HAP-1 (cell line): ENCODE data around the gene KLC4.

ENCODE experiments used
- DNase-seq, 2 experiments: peaks; one replicate each; pipeline ENCODE4 v3.0.0-alpha.2; 2016 to 2020; ENCODE audit warnings: low spot score in 2 of 2
- H3K27me3 ChIP-seq: fragments of 250-450 bp; sonication (Bioruptor Pico); 2 replicates; pipeline ENCODE4 v1.5.1; 2020; ENCODE audit warnings: low read depth, mild to moderate bottlenecking, moderate library complexity
- H3K36me3 ChIP-seq: fragments of 250-450 bp; sonication (Bioruptor Pico); replicated peaks from 2 replicates; pipeline ENCODE4 v1.5.1; 2020; ENCODE audit warnings: mild to moderate bottlenecking
- H3K4me1 ChIP-seq: fragments of 250-450 bp; sonication (Bioruptor Pico); 2 replicates; pipeline ENCODE4 v1.5.1; 2020; ENCODE audit warnings: mild to moderate bottlenecking
- H3K4me3 ChIP-seq: fragments of 250-450 bp; sonication (Bioruptor Pico); 2 replicates; pipeline ENCODE4 v1.5.1; 2020; ENCODE audit warnings: mild to moderate bottlenecking, moderate library complexity
- H3K9me3 ChIP-seq: fragments of 250-450 bp; sonication (Bioruptor Pico); 2 replicates; pipeline ENCODE4 v1.5.1; 2020; ENCODE audit warnings: mild to moderate bottlenecking, moderate library complexity
- in situ Hi-C: fragments of 300-500 bp; cut with MboI; formaldehyde crosslinking; loops from 3 replicates; pipeline ENCODE4 v1.14.3; 2020; ENCODE audit warnings: low sequenced_read_pairs, inconsistent platforms, mixed read lengths

KLC4 gene

DNA sequence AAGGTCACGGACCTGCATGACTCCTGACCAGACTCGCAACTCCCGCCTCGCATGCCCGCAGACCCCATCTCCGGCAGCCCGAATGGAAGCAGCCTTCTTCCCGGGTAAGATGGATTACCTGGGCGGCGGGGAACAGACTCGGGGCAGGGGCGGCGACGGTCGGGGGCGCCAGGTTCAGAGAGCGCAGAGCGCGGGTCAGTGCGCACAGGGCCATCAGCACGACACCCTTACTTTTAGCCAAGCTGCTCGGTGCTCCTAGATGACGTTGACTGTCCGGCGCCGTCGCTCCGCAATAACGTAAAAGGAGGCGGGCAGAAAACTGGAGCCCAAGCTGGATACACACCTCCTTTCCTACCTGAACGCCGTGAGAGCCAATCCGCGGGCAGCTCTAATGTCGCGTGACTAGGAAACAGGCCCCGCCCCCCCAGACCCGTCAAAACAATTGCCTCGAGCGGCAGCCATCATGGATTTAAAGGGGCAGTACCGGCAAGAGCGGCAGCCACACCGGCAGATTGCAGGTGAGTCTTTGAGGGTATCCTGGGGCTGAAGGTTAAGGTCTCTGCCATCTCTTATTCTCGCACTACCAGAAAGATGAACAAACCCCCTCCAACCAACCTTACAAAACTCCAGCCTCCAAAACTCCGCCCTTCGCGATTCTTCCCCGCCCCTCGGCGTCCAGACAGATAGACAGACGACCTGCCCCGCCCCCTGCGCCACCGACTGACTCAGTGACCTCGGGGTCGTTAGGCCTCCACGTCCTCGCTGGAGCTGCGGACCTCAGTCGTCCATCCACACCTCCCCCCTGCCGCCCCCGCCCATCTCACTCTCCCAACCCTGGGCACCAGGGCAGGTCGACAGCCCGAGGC is at the start of gene KLC4, which contains the start of gene MRPL2:
TSS of gene KLC4 (plus strand) at position 464 of the 866 bp plus-strand sequence. CDS start 1,705 bp downstream, outside the sequence.
TSS of gene MRPL2 (minus strand) at position 267 of the 866 bp plus-strand sequence. CDS start at position 214, 53 bp downstream.
- H3K36me3 ChIP-seq: peaks cover 28% of the 10 kb centered on the region
- DNase-seq: peak; percentile 98
- in situ Hi-C loops: no loop called here

DNA sequence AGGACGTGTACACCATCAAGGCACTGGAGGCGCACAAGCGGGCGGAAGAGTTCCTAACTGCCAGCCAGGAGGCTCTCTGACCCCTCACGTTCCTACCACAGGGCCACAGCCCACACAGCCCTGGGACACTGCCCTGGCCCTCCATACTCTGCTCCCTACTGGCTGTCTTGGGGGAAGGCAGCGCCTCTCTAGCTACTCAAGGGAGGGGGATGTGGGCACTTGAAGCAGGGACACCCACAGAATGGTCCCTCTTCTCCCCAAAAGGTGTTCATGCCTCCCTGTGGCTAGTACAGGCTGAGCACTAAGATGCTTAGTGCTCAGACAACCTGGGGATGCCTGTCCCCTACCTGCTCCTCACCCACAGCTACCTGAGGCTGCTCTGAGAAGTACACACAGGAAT is 48.2 kb upstream of the KLC4 start:
- Histone ChIP-seq H3K4me1 (peaks cover 4% of the 10 kb centered on the region), H3K27me3 (no peaks in the 10 kb centered on the region), H3K4me3 (no peak overlapping the region), H3K36me3 (peaks cover 45% of the 10 kb centered on the region), H3K9me3 (no peaks in the 10 kb centered on the region)
- in situ Hi-C loops: no loop called here
- no peak for DNase-seq

More for the DNA sequence above, at the start of gene KLC4, which contains the start of gene MRPL2:
- Histone ChIP-seq H3K4me1 (peaks cover 6% of the 10 kb centered on the region; the same call in 1 of the 2 replicates), H3K9me3 (no peaks in the 10 kb centered on the region), H3K4me3 (peak within 1 kb of the TSS; percentile 93), H3K27me3 (no peaks in the 10 kb centered on the region)

DNA sequence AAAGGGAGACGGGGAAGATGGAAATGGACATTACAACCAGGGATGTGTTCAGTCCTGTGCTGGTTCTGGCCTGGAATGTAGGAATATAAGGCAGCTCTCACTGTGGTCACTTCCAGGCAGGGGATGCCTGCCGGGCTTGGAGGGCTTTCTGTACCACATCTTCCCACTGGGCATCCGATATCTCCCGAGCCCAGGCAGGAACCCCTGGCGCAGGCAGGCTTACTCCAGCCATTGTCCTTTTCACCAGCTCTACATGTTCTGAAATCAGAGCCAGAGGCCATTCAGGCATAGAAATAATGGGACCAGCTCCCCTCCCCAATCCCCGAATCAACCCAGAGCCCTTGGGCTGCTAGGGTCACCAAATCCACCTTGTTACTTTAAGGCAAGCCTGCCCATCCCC is 47.1 kb upstream of the KLC4 start:
- in situ Hi-C loops: no loop called here
- Histone ChIP-seq H3K4me1 (peaks cover 4% of the 10 kb centered on the region), H3K9me3 (no peaks in the 10 kb centered on the region), H3K36me3 (peaks cover 39% of the 10 kb centered on the region), H3K4me3 (peak overlapping the region; percentile 63; the same call in 1 of the 2 replicates), H3K27me3 (no peaks in the 10 kb centered on the region)
- no peak for DNase-seq

DNA sequence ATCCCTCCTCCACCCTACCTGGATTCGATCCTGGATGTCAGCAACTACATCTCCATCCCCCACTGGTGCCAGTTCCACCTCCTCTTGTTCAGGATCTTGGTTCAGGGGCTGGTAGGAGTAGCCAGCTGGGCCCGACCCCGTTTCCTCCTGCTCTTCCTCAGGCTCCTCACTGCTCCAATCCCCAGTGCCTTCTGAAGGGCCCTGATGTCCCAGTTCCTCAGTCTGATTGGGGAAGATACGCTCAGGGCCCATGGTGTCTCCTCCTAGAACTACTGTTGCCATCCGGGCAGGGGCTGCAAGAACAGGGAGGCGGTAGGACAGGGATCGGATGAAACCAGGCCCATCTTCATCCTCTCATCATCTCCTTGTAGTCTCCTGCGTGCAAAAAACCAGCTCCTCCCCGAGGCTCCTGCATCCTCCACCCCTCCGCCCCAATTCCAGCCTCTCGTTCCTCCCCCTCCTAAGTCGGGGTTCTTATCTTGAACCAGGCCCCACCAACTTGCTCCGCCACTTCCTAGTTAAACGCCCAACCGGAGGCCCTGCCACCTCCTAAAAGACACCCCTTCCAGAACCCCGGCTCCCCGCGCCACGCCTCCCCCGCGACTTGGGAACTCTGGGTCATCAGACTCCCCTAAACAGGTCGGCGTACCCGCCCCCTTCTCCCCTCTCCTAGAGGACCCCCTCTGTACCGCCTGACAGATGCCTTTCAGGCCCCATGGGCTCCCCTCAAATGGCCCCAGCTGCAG is 46.2 kb upstream of the KLC4 start:
- H3K36me3 ChIP-seq: peaks cover 46% of the 10 kb centered on the region
- in situ Hi-C loops: no loop called here
- no peaks in the 10 kb centered on the region for H3K27me3 ChIP-seq
- H3K4me3 ChIP-seq: peak overlapping the region; percentile 63
- DNase-seq: no peak
- no peaks in the 10 kb centered on the region for H3K9me3 ChIP-seq
- peaks cover 4% of the 10 kb centered on the region for H3K4me1 ChIP-seq

DNA sequence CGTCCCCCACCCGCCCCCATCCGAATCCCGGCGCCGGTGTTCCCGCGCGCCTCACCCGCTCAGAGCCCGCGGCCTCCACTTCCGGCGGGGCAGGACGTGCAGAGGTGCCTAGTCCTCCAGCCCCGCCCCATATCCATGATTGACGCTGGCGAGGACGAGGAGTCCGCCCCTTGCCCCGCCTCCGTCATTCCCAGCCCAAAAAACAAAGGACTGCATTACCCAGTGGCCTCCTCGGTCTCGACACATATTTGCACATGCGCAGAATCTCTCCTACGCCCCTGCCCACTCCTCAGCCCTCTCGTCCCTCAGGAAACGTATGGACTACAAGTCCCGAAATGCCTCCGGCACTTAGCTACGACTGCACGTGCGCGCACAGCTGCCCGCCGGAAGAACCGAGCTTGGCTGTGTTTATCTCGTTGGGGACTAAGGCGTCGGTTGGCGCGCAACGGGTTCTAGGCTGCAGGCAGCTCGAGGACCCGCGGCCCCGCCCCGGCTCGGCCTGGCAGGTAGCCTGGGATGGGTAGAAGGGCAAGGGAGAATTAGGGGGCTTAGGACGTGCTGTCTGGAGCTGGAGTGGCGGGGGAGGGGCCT is 45.5 kb upstream of the KLC4 start, which contains the start of the genes KLHDC3 and MEA1:
TSS of gene KLHDC3 (plus strand) at position 407 of the 591 bp plus-strand sequence. CDS start 2,944 bp downstream, outside the sequence.
TSS of gene MEA1 (minus strand) at position 104 of the 591 bp plus-strand sequence. CDS start 133 bp downstream, outside the sequence.
- peak; percentile 99 to 100 for DNase-seq
- Histone ChIP-seq H3K4me3 (peak within 1 kb of the TSS; percentile 63), H3K9me3 (no peaks in the 10 kb centered on the region), H3K36me3 (peaks cover 46% of the 10 kb centered on the region), H3K27me3 (no peaks in the 10 kb centered on the region), H3K4me1 (peaks cover 4% of the 10 kb centered on the region)
- in situ Hi-C loops: no loop called here

DNA sequence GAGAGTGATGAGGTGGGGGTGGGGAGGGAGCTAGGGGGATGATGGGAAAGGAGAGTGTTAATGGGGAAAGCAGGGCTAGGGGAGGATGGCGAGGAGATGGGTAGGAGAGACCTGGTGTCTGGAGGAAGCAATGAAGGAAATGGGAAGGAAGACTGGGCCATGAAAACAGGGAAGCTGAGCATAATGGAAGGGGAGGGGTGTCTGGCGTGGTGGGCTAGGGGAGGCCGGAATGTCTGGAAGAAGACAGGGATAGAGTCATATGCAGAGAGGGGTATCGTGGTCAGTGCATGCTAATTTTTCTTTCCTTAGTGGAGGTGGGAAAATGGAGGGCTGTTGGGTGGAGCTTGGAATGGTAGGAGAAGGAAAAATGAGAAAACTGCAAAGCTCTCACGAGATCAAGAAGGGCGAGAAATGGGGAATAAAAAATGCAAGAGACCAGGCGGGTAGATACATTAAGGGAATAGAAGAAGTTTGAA is 45.0 kb upstream of the KLC4 start:
- peak; percentile 19 to 23 for DNase-seq
- H3K27me3 ChIP-seq: no peaks in the 10 kb centered on the region
- H3K36me3 ChIP-seq: peaks cover 46% of the 10 kb centered on the region
- H3K9me3 ChIP-seq: no peaks in the 10 kb centered on the region
- in situ Hi-C loops: no loop called here
- H3K4me3 ChIP-seq: peak overlapping the region; percentile 63
- H3K4me1 ChIP-seq: peaks cover 4% of the 10 kb centered on the region

DNA sequence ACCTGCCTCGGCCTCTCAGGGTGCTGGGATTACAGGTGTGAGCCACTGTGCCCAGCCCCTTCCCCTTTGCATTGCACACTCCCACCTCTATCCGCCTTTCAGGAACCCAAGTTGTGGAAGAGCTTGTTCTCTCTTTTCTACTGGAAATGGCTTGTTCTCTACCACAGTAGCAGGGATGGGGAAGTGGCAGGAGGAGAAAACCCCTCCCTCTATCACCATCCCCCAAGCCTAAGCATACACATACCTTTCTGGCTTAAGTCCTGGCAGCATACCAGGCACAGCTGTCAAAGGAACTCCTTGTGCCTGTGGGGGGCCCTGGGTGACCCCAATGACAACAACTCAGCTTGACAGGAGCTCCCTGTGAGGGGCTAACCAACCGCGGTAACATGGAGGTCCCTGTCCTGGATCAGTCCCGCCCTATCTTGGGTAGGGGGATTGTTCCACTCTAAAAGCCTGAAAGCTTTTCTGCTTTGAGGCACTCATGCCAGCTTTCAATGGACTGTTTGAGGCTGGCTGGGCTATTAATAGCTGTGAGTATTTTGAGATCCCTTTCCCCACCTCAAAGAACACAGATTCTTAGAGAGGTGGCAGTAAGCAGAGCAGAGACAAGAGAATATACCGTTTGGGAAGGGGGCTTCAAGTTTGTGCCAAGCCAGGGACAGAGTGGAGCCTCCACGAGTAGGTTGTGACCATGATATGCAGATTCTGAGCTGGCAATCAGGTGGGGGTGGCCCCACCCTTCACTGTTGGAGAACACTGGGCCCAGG is 43.1 kb upstream of the KLC4 start:
- Histone ChIP-seq H3K27me3 (no peaks in the 10 kb centered on the region), H3K4me3 (no peak overlapping the region), H3K4me1 (peaks cover 9% of the 10 kb centered on the region), H3K36me3 (peaks cover 31% of the 10 kb centered on the region), H3K9me3 (no peaks in the 10 kb centered on the region)
- in situ Hi-C loops: no loop called here
- no peak for DNase-seq

DNA sequence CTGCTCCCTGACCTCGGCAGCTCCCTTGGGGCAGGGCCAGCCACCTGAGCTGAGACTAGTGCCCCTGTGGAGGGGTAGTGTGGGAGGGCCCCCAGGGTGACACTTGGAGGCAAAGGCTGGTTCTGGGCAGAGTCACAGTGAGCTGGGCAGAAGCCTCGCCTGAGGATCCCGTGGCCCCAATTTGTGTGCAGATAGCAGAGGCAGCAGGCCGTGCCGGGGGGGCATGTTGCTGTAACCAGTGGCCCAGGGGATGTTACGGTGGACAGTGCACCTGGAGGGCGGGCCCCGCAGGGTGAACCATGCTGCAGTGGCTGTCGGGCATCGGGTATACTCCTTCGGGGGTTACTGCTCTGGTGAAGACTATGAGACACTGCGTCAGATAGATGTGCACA is 42.5 kb upstream of the KLC4 start:
- Histone ChIP-seq H3K36me3 (peaks cover 25% of the 10 kb centered on the region), H3K4me1 (peaks cover 9% of the 10 kb centered on the region), H3K4me3 (no peak overlapping the region), H3K9me3 (no peaks in the 10 kb centered on the region), H3K27me3 (no peaks in the 10 kb centered on the region)
- DNase-seq: no peak
- in situ Hi-C loops: no loop called here

DNA sequence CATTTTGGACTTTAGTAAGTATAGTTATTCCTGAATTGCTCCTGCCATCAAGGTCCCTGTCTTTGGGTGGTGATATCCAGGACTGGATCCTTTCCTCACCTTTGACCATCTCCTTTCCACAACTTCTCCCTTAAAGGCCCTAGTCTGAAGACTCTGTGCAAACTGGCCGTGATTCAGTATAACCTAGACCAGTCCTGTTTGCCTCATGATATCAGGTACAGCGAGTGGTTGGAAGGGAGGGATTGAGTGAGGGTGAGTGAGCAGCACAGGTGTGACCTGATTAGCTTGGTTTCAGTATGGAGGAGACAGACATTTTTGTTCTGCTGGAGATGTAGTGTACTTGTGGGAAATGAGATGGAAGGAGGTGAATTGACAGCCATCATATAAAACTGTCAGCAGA is 40.3 kb upstream of the KLC4 start:
- Histone ChIP-seq H3K4me1 (peaks cover 9% of the 10 kb centered on the region; the same call in 1 of the 2 replicates), H3K27me3 (no peaks in the 10 kb centered on the region), H3K36me3 (peaks cover 29% of the 10 kb centered on the region), H3K9me3 (no peaks in the 10 kb centered on the region), H3K4me3 (no peak overlapping the region)
- in situ Hi-C loops: no loop called here
- no peak for DNase-seq

DNA sequence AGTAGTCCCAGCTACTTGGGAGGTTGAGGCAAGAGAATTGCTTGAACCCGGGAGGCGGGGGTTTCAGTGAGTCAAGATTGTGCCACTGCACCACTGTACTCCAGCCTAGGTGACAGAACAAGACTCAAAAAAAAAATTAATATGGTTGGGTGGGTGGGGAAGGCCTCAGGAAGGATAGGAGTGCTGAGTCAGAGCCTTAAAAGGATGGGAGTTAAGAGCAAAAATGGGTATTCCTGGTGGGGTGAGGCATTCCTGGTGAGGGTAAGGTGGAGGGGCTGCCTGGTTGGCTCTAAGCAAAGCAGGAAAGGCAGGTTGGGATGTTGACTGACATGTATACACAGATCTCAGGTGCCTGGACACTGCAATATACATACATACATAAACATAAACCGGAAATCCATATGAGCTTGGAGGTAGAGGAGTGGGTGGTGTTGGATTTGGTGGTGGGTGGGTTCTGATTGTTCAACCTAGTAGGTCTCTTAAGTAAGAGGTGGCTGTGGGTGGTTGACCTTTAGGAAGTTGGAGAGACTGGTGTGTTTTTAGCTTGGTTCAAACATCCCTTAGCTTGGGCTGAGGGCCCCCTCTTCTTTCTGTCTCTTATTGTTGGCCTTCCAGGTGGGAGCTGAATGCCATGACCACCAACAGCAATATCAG is 39.3 kb upstream of the KLC4 start:
- in situ Hi-C loops: no loop called here
- H3K4me3 ChIP-seq: no peak overlapping the region
- no peak for DNase-seq
- peaks cover 36% of the 10 kb centered on the region for H3K36me3 ChIP-seq
- peaks cover 9% of the 10 kb centered on the region; the same call in 1 of the 2 replicates for H3K4me1 ChIP-seq
- H3K9me3 ChIP-seq: no peaks in the 10 kb centered on the region
- no peaks in the 10 kb centered on the region for H3K27me3 ChIP-seq

DNA sequence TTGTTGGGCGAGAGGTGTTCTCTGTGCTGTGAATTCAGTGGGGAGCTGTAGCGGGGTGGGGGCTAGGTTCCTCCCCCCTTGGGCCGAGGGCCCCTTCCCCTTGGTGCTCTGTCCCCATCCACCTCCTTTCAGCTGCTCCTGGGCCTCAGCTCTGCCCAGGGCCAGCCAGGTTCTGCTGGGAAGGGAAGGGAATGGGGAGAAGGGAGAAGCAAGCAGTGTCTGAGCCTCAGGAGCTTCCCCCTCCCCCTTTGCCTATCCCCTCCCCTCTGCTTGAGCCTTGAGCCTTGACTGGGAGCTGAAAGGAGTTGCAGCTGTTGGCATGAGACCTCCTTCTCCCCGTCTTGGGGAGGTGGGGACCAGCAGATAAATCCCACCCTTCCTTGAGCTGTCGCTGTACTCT is 38.6 kb upstream of the KLC4 start:
- H3K36me3 ChIP-seq: peaks cover 40% of the 10 kb centered on the region
- peak overlapping the region; percentile 88 for H3K4me3 ChIP-seq
- peaks cover 9% of the 10 kb centered on the region; the same call in 1 of the 2 replicates for H3K4me1 ChIP-seq
- H3K9me3 ChIP-seq: no peaks in the 10 kb centered on the region
- in situ Hi-C loops: no loop called here
- DNase-seq: peak in 1 of 2 experiments; percentile 38
- no peaks in the 10 kb centered on the region for H3K27me3 ChIP-seq

DNA sequence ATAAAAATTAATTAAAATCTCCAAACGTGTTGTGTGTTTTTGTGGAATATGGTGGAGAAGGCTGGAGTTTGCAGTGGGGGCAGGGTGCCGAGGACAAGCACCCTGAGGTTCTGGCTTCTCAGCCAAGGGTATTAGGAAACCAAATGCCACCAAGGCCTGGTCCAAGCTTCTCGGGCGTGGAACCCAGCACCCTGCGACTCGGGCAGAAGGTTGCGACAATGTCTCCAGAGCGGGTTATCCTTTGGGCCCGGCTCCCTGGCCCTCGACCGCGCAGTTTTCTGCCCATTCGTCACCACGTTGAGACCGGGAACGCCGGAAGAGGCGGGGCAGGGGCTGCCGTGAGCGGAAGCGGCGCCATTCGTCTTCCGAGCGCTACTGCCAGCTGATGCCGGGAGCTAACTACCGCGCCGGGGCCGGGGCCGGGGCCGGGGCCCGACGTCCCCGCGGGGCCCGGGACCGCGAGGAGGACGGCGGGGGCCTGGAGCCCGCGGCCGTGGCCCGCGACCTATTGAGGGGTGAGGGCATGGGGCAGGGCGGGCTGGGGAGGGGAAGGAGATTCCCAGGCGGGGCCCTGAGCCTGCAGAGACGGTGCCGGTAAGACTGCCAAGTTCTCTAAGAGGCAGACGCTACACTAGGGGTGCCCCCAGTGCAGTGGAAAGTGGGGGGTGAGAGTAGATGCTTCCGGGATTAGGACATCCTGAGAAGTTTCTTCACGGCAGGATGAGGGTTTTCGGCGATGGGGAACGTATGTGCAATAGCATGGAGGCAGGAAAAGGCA is 38.0 kb upstream of the KLC4 start, which contains the start of gene RRP36:
TSS of gene RRP36 (plus strand) at position 354 of the 778 bp plus-strand sequence. CDS start at position 386, 32 bp downstream.
- H3K9me3 ChIP-seq: no peaks in the 10 kb centered on the region
- H3K4me3 ChIP-seq: peak within 1 kb of the TSS; percentile 88
- in situ Hi-C loops: no loop called here
- DNase-seq: peak; percentile 39 to 87
- H3K4me1 ChIP-seq: peaks cover 9% of the 10 kb centered on the region; the same call in 1 of the 2 replicates
- H3K27me3 ChIP-seq: no peaks in the 10 kb centered on the region
- peaks cover 46% of the 10 kb centered on the region for H3K36me3 ChIP-seq
